GM19395 (cell line): Measurements from ENCODE around the gene CASP8.
A peak's percentile ranks its signal among the peaks of the same experiment; 100 is the strongest.

ENCODE experiments used
- ATAC-seq: cut with Tn5 transposase; IDR thresholded peaks from one replicate; pipeline ENCODE4 v1.9.1; 2021; ENCODE audit warnings: mild to moderate bottlenecking, moderate library complexity; ENCODE audit not compliant: unreplicated experiment

The CASP8 gene

GRCh38 chr2:201242571-201243277 lies 17.6 kb upstream of the CASP8 start:
- no peak for ATAC-seq

GRCh38 chr2:201244829-201245228 lies 15.5 kb upstream of the CASP8 start:
- ATAC-seq: no peak

GRCh38 chr2:201246280-201246679 lies 14.1 kb upstream of the CASP8 start:
- no peak for ATAC-seq

- ATAC-seq: no peak
Observed at GRCh38 chr2:201248288-201248844, 12.0 kb upstream of the CASP8 start.

GRCh38 chr2:201249889-201250288 lies 10.4 kb upstream of the CASP8 start:
- ATAC-seq: no peak

- no peak for ATAC-seq
Observed at GRCh38 chr2:201250741-201251140, 9.6 kb upstream of the CASP8 start.

GRCh38 chr2:201254081-201254730 lies 6.1 kb upstream of the CASP8 start:
- no peak for ATAC-seq

- ATAC-seq: no peak
Observed at GRCh38 chr2:201255408-201256033, 4.8 kb upstream of the CASP8 start.

GRCh38 chr2:201256082-201256481 lies 4.3 kb upstream of the CASP8 start:
- no peak for ATAC-seq

- peak; percentile 52 for ATAC-seq
Observed at GRCh38 chr2:201257381-201257955, 2.9 kb upstream of the CASP8 start.

- ATAC-seq: peak; percentile 71
Observed at GRCh38 chr2:201257956-201258665, 2.2 kb upstream of the CASP8 start.

- peak; percentile 15 for ATAC-seq
Observed at GRCh38 chr2:201258666-201259615, 1.4 kb upstream of the CASP8 start.

GRCh38 chr2:201261471-201261870 lies 1.1 kb downstream of the CASP8 start:
- ATAC-seq: no peak

GRCh38 chr2:201261906-201262305 lies 1.6 kb downstream of the CASP8 start:
- no peak for ATAC-seq

- ATAC-seq: no peak
Observed at GRCh38 chr2:201262718-201263117, 2.4 kb downstream of the CASP8 start.

- ATAC-seq: no peak
Observed at GRCh38 chr2:201263779-201264178, 3.4 kb downstream of the CASP8 start.

- ATAC-seq: no peak
Observed at GRCh38 chr2:201264472-201265173, 4.3 kb downstream of the CASP8 start.

GRCh38 chr2:201266629-201267028 lies 6.3 kb downstream of the CASP8 start:
- ATAC-seq: no peak
